GM06990 (cell line): Measurements from ENCODE around the gene FMNL3.

Experiments used
- DNase-seq: peaks from one replicate; pipeline ENCODE4 v3.0.0-alpha.2; 2011; ENCODE audit not compliant: insufficient read length; ENCODE audit errors: extremely low read depth
- H3K27me3 ChIP-seq: replicated peaks from 2 replicates; pipeline ENCODE4 v1.6.0; 2011; ENCODE audit warnings: low read length; ENCODE audit not compliant: control insufficient read depth, insufficient read depth
- H3K36me3 ChIP-seq: 2 replicates; pipeline ENCODE4 v1.5.1; 2011; ENCODE audit warnings: low read length; ENCODE audit not compliant: control insufficient read depth, insufficient read depth
- H3K4me3 ChIP-seq: replicated peaks from 2 replicates; pipeline ENCODE4 v1.5.1; 2011; ENCODE audit warnings: low read depth, mild to moderate bottlenecking, control low read depth, low read length
- TF ChIP-seq, protein P1 (sequence below): IDR thresholded peaks from 2 replicates; pipeline ENCODE4 v1.5.1; 2011; ENCODE audit warnings: low read length, control low read depth, mild to moderate bottlenecking, inconsistent platforms; ENCODE audit not compliant: insufficient read depth, poor library complexity, severe bottlenecking

FMNL3 gene

DNA sequence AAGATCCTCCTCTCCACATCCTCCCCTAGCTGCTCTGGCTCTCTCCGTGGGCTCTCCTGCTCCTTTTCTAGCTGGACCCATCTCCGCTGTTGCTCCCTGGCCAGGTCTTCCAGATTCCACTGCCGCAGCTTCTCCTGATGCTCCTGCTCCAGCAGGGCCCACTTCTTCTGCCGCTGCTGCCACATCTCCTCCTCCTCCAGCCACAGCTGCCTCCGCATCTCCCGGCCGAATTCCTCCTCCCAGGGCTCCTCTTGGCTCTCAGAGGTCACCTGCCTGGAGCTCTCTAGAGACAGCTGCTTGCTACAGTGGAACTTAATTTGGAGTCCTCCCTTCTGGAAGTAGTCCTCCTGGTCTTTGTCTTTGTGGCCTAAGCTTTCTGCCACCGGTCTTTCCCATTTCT lies 107.2 kb downstream of the FMNL3 start:
- Histone ChIP-seq H3K4me3 (no peak overlapping the region), H3K27me3 (no peaks in the 10 kb centered on the region), H3K36me3 (peaks cover 2% of the 10 kb centered on the region)
- DNase-seq, result no peak
- TF ChIP-seq, protein P1, sequence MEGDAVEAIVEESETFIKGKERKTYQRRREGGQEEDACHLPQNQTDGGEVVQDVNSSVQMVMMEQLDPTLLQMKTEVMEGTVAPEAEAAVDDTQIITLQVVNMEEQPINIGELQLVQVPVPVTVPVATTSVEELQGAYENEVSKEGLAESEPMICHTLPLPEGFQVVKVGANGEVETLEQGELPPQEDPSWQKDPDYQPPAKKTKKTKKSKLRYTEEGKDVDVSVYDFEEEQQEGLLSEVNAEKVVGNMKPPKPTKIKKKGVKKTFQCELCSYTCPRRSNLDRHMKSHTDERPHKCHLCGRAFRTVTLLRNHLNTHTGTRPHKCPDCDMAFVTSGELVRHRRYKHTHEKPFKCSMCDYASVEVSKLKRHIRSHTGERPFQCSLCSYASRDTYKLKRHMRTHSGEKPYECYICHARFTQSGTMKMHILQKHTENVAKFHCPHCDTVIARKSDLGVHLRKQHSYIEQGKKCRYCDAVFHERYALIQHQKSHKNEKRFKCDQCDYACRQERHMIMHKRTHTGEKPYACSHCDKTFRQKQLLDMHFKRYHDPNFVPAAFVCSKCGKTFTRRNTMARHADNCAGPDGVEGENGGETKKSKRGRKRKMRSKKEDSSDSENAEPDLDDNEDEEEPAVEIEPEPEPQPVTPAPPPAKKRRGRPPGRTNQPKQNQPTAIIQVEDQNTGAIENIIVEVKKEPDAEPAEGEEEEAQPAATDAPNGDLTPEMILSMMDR, result no peak

DNA sequence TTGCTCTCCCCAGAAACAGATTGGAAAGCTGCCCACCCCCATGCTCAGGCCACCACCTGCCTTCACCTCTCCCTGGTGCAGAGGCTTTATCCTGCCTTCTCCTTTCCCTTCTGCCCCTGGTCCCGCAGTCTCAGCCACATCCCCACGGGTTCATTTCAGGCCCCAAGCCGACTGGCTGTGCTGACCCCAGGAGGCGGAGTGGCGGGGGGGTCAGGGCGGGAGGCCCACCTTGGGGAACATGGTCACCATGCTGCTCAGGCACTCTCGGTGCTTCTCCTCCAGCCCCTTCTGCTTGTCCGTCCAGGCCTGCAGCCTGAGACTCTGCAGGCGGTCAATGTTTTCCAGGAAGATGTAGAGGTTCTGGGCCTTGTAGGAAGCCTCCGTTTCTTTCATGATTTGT lies 108.7 kb downstream of the FMNL3 start:
- no peak for DNase-seq
- Histone ChIP-seq H3K27me3 (no peaks in the 10 kb centered on the region), H3K4me3 (no peak overlapping the region), H3K36me3 (peaks cover 2% of the 10 kb centered on the region)
- TF ChIP-seq, protein P1, result no peak

DNA sequence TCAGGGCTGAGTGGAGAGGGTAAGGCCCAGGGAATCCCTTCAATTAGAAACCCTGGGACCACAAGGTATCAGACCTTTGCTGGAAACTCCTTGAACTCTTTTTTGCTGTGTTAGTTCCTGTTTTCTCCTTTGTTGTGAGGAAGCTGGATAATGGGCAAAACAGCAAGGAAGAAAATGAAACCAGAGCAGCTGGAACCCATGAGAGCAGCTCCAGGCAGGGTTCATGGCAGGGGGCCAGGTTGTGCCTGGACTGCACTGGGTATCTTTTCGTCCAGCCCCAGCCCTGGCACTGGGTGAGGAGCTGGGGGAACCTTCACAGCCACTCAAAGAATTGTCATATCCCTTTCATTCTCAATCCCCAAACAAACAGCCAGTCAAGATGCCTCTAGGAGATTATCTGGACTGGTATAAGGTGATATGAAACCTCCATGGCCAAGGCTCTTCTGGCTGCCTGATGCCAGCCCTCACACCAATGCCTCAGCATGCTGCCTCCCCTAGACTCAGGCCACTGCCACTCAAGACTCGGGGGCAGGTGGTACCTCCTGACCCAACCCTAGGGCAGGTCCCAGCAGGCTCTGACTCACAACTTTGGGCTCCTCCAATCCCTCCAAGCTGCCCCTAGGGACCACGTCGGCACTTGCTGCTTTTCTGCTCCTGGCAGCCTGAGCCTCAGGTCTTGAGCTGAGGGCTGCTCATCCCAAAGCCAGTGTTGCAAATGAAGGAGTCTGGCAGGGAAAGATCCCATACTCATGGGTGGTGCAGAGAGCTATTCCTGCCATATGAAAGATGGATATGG lies 118.3 kb downstream of the FMNL3 start:
- DNase-seq, result no peak
- H3K27me3 ChIP-seq, result no peaks in the 10 kb centered on the region
- no peak overlapping the region for H3K4me3 ChIP-seq
- TF ChIP-seq, protein P1, result no peak
- peaks cover 6% of the 10 kb centered on the region for H3K36me3 ChIP-seq

DNA sequence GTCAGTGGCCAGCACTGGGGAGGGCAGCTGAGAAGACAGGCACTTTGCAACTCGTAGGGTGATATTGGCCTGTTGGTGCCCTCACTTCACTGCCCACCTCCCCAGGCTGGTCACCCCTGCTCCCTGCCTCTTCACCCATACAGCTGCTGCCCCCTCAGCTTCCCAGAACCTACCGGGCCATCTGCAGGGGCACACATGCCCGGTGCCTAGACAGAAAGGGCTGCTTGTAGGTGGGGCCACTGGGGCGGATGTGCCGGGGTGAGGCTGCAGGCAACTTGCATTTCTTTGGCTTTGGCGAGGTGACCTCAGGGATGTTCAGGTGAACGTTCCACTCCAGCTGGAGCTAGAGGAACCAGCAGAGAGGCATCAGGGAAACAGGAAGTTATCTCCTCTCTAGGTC lies 118.9 kb downstream of the FMNL3 start:
- Histone ChIP-seq H3K27me3 (no peaks in the 10 kb centered on the region), H3K4me3 (no peak overlapping the region), H3K36me3 (peaks cover 6% of the 10 kb centered on the region)
- TF ChIP-seq, protein P1, result no peak
- DNase-seq, result no peak

DNA sequence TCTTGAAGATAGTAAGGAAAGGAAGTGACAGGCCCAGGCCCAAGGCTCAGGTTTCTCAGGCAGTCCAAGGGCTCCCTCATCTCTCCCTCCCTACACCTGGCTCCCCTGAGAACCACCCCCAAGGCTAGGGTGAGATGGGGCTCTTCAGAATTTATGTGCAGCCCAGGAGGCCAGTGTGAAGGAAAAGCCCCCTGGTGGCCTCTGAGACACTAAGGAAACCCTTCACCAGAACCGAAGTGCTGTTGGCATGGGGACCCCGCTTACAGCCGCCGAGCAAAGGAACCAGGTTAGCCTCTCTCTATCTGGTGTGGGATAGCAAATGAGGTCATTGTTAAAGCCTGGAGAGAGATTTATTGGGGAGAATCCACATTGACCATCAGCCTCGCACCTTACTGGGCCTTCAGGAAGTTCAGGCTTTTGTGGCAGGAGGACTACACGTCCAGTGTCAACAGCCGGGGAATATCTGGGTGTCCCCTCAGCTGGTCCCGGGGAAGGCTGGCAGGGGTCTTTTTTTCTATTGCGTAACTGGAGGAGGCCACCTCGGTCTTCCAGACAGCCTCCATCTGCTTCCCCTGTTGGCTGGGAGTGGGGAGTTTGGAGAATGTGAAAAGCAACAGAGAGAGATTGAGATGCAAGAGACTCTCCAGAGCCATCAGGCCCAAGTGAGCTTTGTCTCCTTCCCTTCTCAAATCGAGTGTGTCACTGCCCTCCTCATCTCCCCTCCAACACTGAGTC lies 119.9 kb downstream of the FMNL3 start:
- Histone ChIP-seq H3K4me3 (no peak overlapping the region), H3K36me3 (peaks cover 6% of the 10 kb centered on the region), H3K27me3 (no peaks in the 10 kb centered on the region)
- TF ChIP-seq, protein P1, result no peak
- no peak for DNase-seq
